HuH-7 (cell line): ENCODE results near the gene ANKRD39.
A peak's percentile ranks its signal among the peaks of the same experiment; 100 is the strongest.
"Not testable (repeated sequence)": the region's sequence is repeated elsewhere in the genome, so short reads cannot be mapped to it uniquely, and the experiment has no call there.

Source experiments
- DNase-seq: peaks from one replicate; pipeline ENCODE4 v3.0.0; 2011; ENCODE audit warnings: low spot score

The ANKRD39 gene

DNA sequence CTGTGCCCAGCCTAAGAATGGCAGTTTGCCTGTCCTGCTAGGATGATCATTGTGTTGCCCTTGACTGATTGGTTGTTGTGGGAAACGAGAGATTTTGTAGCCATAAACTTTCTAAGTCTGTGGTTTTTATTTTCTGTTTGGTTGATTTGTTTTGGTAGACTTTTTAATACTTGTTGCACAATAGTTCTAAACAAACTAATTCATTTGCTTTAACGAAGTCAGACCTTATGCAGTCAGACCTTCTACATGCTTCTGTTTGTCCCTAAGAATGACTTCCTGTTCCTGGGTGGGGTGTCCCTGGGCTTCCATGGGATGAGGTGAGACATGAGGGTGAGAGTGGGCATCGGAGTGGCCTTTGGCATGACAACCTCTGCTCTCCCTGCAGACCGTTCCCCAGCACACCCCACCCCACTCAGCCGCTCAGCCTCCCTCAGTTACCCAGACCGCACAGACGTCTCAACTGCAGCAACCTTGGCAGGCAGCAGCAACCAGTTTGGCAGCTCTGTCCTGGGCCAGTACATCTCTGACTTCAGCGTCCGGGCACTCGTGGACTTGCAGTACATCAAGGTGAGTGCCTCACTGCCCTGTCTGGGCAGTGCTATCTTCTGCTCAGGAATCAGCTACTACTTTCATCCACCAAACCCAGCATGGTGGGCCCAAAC, 49.5 kb downstream of the ANKRD39 start:
- no peak for DNase-seq

DNA sequence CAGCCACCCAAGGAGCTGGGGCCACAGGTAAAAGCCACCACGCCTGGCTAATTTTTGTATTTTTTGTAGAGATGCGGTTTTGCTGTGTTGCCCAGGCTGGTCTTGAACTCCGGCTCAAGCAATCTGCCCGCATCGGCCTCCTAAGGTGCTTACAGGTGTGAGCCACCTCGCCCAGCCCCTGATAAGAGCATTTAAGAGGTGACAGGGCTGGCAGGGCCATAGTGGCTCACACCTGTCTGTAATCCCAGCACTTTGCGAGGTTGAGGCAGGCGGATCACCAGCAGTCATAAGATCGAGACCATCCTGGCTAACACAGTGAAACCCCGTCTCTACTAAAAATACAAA, 50.7 kb downstream of the ANKRD39 start:
- no peak for DNase-seq

GRCh38 chr2:96806468-96807126, 51.2 kb downstream of the ANKRD39 start:
- DNase-seq = no peak

- DNase-seq = not testable (repeated sequence)
Measured at GRCh38 chr2:96805946-96806345, 51.9 kb downstream of the ANKRD39 start.

DNA sequence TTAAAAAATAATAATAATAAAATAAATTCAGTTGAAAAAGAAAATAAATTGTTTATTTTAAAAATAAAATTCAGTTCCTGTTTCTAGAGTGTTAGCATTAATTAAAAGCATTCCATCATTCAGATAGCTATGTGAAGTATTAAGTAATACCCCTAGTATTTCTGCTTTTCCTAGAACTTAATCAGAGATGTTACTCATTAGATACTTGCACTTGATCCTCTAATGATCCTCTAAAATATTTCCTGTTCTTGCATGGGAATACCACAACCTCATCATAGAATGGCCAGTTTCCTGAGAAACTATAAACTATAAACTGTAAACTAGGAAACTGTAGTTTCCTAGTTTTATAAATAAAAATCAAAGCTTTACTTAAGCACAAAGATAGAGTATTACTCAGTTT, 52.8 kb downstream of the ANKRD39 start:
- no peak for DNase-seq

- DNase-seq = no peak
Measured at GRCh38 chr2:96802721-96803120, 55.1 kb downstream of the ANKRD39 start.

GRCh38 chr2:96801786-96802595, 55.8 kb downstream of the ANKRD39 start:
- DNase-seq = no peak

DNA sequence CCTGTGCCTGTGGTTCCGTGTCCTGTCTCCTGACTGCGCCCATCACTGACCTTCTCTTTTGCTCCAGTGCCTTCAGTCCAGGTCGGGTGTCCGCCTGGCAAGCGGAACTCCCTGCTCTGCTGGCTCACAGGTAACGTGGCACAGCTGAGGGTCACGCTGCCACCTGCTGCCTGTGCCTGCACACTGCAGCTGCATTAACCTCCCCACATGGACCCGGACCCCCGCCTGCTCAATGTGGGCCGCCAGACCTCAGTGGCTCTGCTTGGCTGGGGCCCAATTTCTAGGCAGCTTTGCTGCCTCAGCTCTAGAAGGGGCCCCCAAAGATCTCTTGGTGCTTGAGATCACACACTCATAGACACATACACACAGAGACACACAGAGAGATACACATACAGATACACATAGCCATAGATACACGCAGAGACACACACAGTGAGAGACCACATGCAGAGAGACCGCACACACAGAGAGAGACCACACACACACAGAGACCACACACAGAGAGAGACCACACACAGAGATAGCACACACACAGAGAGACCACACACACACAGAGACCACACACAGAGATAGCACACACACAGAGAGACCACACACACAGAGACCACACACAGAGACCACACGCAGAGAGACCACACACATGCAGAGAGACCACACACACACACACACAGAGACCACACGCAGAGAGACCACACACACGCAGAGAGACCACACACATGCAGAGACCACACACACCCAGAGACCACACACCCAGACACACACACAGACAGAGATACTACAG, 56.6 kb downstream of the ANKRD39 start:
- DNase-seq = peak; percentile 92

GRCh38 chr2:96800061-96801004, 57.5 kb downstream of the ANKRD39 start:
- DNase-seq = no peak

- DNase-seq = no peak
Measured at GRCh38 chr2:96799623-96799935, 58.2 kb downstream of the ANKRD39 start.

- DNase-seq = no peak
Measured at GRCh38 chr2:96798733-96799622, 58.8 kb downstream of the ANKRD39 start.
